ENCODE measurements around the gene MEIS1.

The MEIS1 gene

DNA sequence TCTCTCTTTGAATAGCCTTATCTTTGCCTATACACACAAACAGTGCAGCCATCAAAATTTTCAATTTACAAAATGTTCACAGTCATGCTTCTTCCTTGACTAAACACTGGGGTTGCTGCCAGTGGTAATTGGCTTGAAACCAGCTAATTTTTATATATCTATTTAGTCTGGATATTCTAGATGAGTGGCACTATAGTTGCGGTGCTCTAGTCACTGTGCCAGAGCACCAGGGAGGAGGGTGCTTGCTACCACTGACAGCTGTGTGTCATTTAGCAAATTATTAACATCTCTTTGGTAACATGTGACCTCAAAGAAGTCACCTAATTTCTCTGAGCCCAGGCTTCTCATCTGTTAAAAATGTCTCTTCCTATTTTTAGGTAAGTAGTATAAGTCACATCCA, 130.4 kb downstream of the MEIS1 start:
- WGBS (ENCODE audit: extremely low coverage, insufficient coverage, insufficient read length) = no CpG with 5 or more reads among the region's 1 CpG
- no peak overlapping the region for H3K4ac ChIP-seq (ENCODE audit: low read depth, low read length)
- no peaks in the 10 kb centered on the region for H3K9me3 ChIP-seq (ENCODE audit: insufficient read depth, low read depth, low read length)
- no peak overlapping the region for H4K8ac ChIP-seq (ENCODE audit: low read depth, low read length)
- no peak overlapping the region for H3K18ac ChIP-seq (ENCODE audit: low read length)
- H3K79me1 ChIP-seq (ENCODE audit: low read length) = peaks cover 1% of the 10 kb centered on the region
- no peak overlapping the region for H3K4me2 ChIP-seq (ENCODE audit: low read length)
- no peaks in the 10 kb centered on the region for H3K27me3 ChIP-seq (ENCODE audit: insufficient read depth, low read length)
- H3K14ac ChIP-seq (ENCODE audit: low read length) = no peak overlapping the region
- no peak overlapping the region for H2AFZ ChIP-seq (ENCODE audit: insufficient read depth, low read length, poor library complexity)
- H3K4me3 ChIP-seq (ENCODE audit: low read depth, low read length) = no peak overlapping the region
- H4K12ac ChIP-seq (ENCODE audit: low read depth, low read length) = no peak overlapping the region
- DNase-seq = no peak
- no peak overlapping the region for H4K91ac ChIP-seq (ENCODE audit: low read depth, low read length)
- no peak overlapping the region for H2BK12ac ChIP-seq (ENCODE audit: low read length)
- peaks cover 2 to 6% of the 10 kb centered on the region in 2 experiments for H3K4me1 ChIP-seq (ENCODE audit: control insufficient read depth in 1 of 2, insufficient read depth in 2 of 2, low read length in 2 of 2)
- H2BK120ac ChIP-seq (ENCODE audit: insufficient read depth, low read length, poor library complexity) = no peak overlapping the region
- H2BK5ac ChIP-seq (ENCODE audit: low read depth, low read length, poor library complexity) = no peak overlapping the region
- H3K23ac ChIP-seq (ENCODE audit: low read length) = no peak overlapping the region
- no peak overlapping the region for H2AK5ac ChIP-seq (ENCODE audit: low read length)
- peaks cover 0 to 4% of the 10 kb centered on the region in 2 experiments for H3K36me3 ChIP-seq (ENCODE audit: control insufficient read depth in 1 of 2, insufficient read depth in 2 of 2, low read length in 2 of 2)
- no peak overlapping the region for H3K9ac ChIP-seq (ENCODE audit: low read length)
- no peaks in the 10 kb centered on the region for H3K79me2 ChIP-seq (ENCODE audit: control insufficient read depth, insufficient read depth, low read length, poor library complexity)
- no peak overlapping the region for H3K27ac ChIP-seq (ENCODE audit: low read depth, low read length)

DNA sequence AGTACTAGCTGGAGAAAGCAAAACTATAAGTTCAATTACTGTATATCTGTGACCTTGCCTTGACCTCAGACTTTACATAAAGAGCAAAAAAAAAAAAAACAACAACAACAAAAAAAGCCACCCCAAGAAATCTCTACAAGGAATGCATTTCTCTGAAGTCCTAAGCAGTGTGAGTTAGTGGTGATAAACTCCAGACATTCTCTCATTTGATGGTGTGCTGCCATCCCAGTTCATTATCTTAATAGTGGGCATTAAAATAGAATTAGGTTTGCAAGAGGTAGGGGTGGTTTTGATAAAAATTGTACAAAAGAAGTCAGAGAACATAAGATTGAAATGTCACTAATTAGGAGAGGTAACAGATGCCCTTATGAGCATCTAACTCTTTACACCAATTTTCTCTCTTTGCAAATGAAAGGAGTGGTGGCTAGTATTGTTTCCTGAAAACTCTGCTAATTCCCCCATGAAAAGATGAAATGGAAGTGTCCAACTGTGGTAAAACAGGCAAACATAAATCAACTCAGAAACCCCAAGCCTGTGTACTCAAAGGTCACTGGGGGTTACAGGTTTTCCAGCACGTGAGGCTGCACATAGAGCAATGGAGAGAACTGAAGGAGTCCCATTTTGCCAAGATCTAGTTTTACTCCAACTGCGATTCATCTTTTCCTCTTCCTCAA, 131.9 kb downstream of the MEIS1 start:
- H3K14ac ChIP-seq (ENCODE audit: low read length) = no peak overlapping the region
- DNase-seq = no peak
- H4K8ac ChIP-seq (ENCODE audit: low read depth, low read length) = no peak overlapping the region
- no peaks in the 10 kb centered on the region for H3K9me3 ChIP-seq (ENCODE audit: insufficient read depth, low read depth, low read length)
- no peak overlapping the region for H3K4me2 ChIP-seq (ENCODE audit: low read length)
- H2AK5ac ChIP-seq (ENCODE audit: low read length) = no peak overlapping the region
- WGBS (ENCODE audit: extremely low coverage, insufficient coverage, insufficient read length) = no CpG with 5 or more reads among the region's 2 CpGs
- H3K18ac ChIP-seq (ENCODE audit: low read length) = no peak overlapping the region
- no peak overlapping the region for H4K12ac ChIP-seq (ENCODE audit: low read depth, low read length)
- H3K23ac ChIP-seq (ENCODE audit: low read length) = no peak overlapping the region
- H2BK12ac ChIP-seq (ENCODE audit: low read length) = no peak overlapping the region
- H2AFZ ChIP-seq (ENCODE audit: insufficient read depth, low read length, poor library complexity) = no peak overlapping the region
- no peaks in the 10 kb centered on the region for H3K27me3 ChIP-seq (ENCODE audit: insufficient read depth, low read length)
- no peak overlapping the region for H2BK5ac ChIP-seq (ENCODE audit: low read depth, low read length, poor library complexity)
- no peaks in the 10 kb centered on the region for H3K79me2 ChIP-seq (ENCODE audit: control insufficient read depth, insufficient read depth, low read length, poor library complexity)
- no peak overlapping the region for H3K4me3 ChIP-seq (ENCODE audit: low read depth, low read length)
- peaks cover 0 to 4% of the 10 kb centered on the region in 2 experiments for H3K4me1 ChIP-seq (ENCODE audit: control insufficient read depth in 1 of 2, insufficient read depth in 2 of 2, low read length in 2 of 2)
- H3K79me1 ChIP-seq (ENCODE audit: low read length) = peaks cover 1% of the 10 kb centered on the region
- no peak overlapping the region for H2BK120ac ChIP-seq (ENCODE audit: insufficient read depth, low read length, poor library complexity)
- no peak overlapping the region for H3K27ac ChIP-seq (ENCODE audit: low read depth, low read length)
- H3K36me3 ChIP-seq (ENCODE audit: control insufficient read depth in 1 of 2, insufficient read depth in 2 of 2, low read length in 2 of 2) = peaks cover 3 to 8% of the 10 kb centered on the region in 2 experiments
- H3K4ac ChIP-seq (ENCODE audit: low read depth, low read length) = no peak overlapping the region
- H4K91ac ChIP-seq (ENCODE audit: low read depth, low read length) = no peak overlapping the region
- no peak overlapping the region for H3K9ac ChIP-seq (ENCODE audit: low read length)

DNA sequence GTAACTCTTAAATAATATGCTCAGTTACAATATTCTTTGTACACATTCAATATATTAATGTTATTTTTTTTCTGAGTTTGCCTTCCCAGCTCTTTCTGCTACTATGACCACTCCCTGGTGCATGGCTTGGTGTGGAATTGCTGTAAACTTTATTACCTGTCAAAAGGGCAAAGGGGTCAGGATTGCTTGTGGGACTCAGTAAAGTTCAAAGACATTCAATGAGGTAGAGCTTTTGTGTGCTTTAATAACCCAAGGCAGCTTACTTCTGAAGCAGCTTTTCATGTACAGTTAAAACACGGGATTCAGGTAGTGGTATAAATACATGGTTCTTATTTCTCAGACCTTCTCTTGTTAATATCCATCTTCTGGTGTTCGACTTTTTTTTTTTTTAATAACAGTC, 132.8 kb downstream of the MEIS1 start:
- H3K27me3 ChIP-seq (ENCODE audit: insufficient read depth, low read length) = no peaks in the 10 kb centered on the region
- no peak overlapping the region for H2AFZ ChIP-seq (ENCODE audit: insufficient read depth, low read length, poor library complexity)
- no peak overlapping the region for H4K91ac ChIP-seq (ENCODE audit: low read depth, low read length)

DNA sequence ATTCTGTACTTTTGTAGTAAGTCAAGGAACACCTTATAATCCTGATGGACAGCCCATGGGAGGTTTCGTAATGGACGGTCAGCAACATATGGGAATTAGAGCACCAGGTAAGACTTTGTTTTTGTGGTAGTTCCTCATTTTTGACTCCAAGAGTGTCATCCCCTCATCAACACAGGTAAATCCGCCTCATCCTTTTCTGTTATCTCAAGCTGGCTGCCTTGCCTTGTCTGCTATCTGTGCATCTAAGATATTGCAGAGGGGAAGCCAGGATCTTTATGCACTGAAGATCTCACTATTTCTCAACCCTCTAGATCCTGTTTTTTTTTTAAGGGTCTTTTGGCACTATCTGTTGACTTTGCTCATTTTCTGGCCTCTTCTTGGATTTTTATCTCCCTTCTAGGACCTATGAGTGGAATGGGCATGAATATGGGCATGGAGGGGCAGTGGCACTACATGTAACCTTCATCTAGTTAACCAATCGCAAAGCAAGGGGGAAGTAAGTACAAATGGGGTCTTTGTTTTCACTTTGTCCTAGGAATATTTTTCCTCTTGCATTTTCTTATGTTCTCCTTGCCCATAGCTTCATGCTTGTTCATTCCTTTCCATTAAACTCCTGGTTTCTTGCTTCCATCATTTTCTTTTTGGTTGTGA, 133.8 kb downstream of the MEIS1 start:
- Histone ChIP-seq H3K4ac (ENCODE audit: low read depth, low read length) (no peak overlapping the region), H3K36me3 (ENCODE audit: control insufficient read depth in 1 of 2, insufficient read depth in 2 of 2, low read length in 2 of 2) (peaks cover 3 to 11% of the 10 kb centered on the region in 2 experiments), H3K27ac (ENCODE audit: low read depth, low read length) (no peak overlapping the region), H3K79me2 (ENCODE audit: control insufficient read depth, insufficient read depth, low read length, poor library complexity) (no peaks in the 10 kb centered on the region), H3K9ac (ENCODE audit: low read length) (no peak overlapping the region), H3K4me2 (ENCODE audit: low read length) (no peak overlapping the region), H2BK5ac (ENCODE audit: low read depth, low read length, poor library complexity) (no peak overlapping the region), H3K18ac (ENCODE audit: low read length) (no peak overlapping the region), H3K4me3 (ENCODE audit: low read depth, low read length) (no peak overlapping the region), H3K79me1 (ENCODE audit: low read length) (peaks cover 1% of the 10 kb centered on the region), H3K14ac (ENCODE audit: low read length) (no peak overlapping the region), H2AFZ (ENCODE audit: insufficient read depth, low read length, poor library complexity) (no peak overlapping the region), H3K4me1 (ENCODE audit: control insufficient read depth in 1 of 2, insufficient read depth in 2 of 2, low read length in 2 of 2) (peaks cover 0 to 2% of the 10 kb centered on the region in 2 experiments), H4K8ac (ENCODE audit: low read depth, low read length) (no peak overlapping the region), H3K23ac (ENCODE audit: low read length) (no peak overlapping the region), H3K9me3 (ENCODE audit: insufficient read depth, low read depth, low read length) (no peaks in the 10 kb centered on the region), H2BK12ac (ENCODE audit: low read length) (no peak overlapping the region), H2BK120ac (ENCODE audit: insufficient read depth, low read length, poor library complexity) (no peak overlapping the region), H2AK5ac (ENCODE audit: low read length) (no peak overlapping the region), H4K12ac (ENCODE audit: low read depth, low read length) (no peak overlapping the region), H4K91ac (ENCODE audit: low read depth, low read length) (no peak overlapping the region), H3K27me3 (ENCODE audit: insufficient read depth, low read length) (no peaks in the 10 kb centered on the region)
- no peak for DNase-seq
- WGBS (ENCODE audit: extremely low coverage, insufficient coverage, insufficient read length) = no CpG with 5 or more reads among the region's 4 CpGs

More for the DNA sequence above, 132.8 kb downstream of the MEIS1 start:
- no peak overlapping the region for H3K18ac ChIP-seq (ENCODE audit: low read length)
- no peak overlapping the region for H3K4me3 ChIP-seq (ENCODE audit: low read depth, low read length)
- H2BK5ac ChIP-seq (ENCODE audit: low read depth, low read length, poor library complexity) = no peak overlapping the region
- no CpG with 5 or more reads among the region's 2 CpGs for WGBS (ENCODE audit: extremely low coverage, insufficient coverage, insufficient read length)
- no peak overlapping the region for H3K14ac ChIP-seq (ENCODE audit: low read length)
- no peak overlapping the region for H4K8ac ChIP-seq (ENCODE audit: low read depth, low read length)
- H3K79me1 ChIP-seq (ENCODE audit: low read length) = peaks cover 1% of the 10 kb centered on the region
- H2BK120ac ChIP-seq (ENCODE audit: insufficient read depth, low read length, poor library complexity) = no peak overlapping the region
- no peak overlapping the region for H4K12ac ChIP-seq (ENCODE audit: low read depth, low read length)
- H3K23ac ChIP-seq (ENCODE audit: low read length) = no peak overlapping the region
- H3K4me2 ChIP-seq (ENCODE audit: low read length) = no peak overlapping the region
- DNase-seq = no peak
- no peak overlapping the region for H2AK5ac ChIP-seq (ENCODE audit: low read length)
- no peak overlapping the region for H3K9ac ChIP-seq (ENCODE audit: low read length)
- H3K4me1 ChIP-seq (ENCODE audit: control insufficient read depth in 1 of 2, insufficient read depth in 2 of 2, low read length in 2 of 2) = peaks cover 0 to 2% of the 10 kb centered on the region in 2 experiments
- no peak overlapping the region for H3K27ac ChIP-seq (ENCODE audit: low read depth, low read length)
- no peaks in the 10 kb centered on the region for H3K79me2 ChIP-seq (ENCODE audit: control insufficient read depth, insufficient read depth, low read length, poor library complexity)
- H3K9me3 ChIP-seq (ENCODE audit: insufficient read depth, low read depth, low read length) = no peaks in the 10 kb centered on the region
- no peak overlapping the region for H2BK12ac ChIP-seq (ENCODE audit: low read length)
- no peak overlapping the region for H3K4ac ChIP-seq (ENCODE audit: low read depth, low read length)
- peaks cover 3 to 11% of the 10 kb centered on the region in 2 experiments for H3K36me3 ChIP-seq (ENCODE audit: control insufficient read depth in 1 of 2, insufficient read depth in 2 of 2, low read length in 2 of 2)
